ENCODE results near the gene DFFA.
"Not testable (repeated sequence)": the region's sequence is repeated elsewhere in the genome, so short reads cannot be mapped to it uniquely, and the experiment has no call there.

DFFA gene

GRCh38 chr1:10457875-10458274, 14.5 kb downstream of the DFFA start:
- no peak for DNase-seq (ENCODE audit: low spot score)

GRCh38 chr1:10457462-10457861, 14.9 kb downstream of the DFFA start:
- not testable (repeated sequence) for DNase-seq (ENCODE audit: low spot score)

DNA sequence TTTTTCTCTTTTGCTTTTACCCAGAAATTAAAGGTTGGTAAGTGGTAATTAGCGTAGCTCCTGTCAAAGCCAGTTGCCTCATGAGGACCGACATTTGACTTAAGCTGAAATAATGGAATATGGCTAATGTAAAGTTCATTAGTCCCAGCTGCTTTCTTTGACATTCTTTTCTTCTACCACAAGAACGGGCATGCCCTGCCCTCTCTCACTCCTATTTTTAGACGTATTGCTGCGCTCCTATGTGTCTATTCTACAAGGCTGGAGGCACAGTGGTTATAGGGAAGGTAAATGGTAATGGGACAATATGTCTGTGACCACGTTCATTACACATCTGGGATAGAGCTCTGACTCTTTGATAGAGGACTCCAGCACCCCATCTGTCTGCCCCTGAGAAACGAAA, 15.7 kb downstream of the DFFA start:
- no peak for DNase-seq (ENCODE audit: low spot score)

DNA sequence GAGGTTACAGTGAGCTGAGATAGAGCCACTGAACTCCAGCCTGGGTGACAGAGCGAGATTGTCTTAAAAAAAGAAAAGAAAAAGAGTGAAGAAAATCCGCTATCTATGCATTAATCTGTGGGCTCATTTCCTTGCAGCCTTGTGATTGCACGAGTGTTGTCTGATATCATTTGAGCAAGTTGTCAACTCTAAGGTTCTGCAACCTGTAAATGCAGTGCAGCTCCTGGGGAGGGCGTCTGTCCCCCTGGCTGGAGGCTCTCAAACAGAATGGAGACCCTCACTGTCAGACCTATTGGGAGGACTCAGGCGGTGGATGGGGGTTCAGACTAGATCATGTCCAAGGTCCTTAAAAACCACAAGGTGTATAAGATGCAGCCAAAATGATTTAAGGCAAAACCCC, 16.3 kb downstream of the DFFA start:
- DNase-seq (ENCODE audit: low spot score) = no peak

DNA sequence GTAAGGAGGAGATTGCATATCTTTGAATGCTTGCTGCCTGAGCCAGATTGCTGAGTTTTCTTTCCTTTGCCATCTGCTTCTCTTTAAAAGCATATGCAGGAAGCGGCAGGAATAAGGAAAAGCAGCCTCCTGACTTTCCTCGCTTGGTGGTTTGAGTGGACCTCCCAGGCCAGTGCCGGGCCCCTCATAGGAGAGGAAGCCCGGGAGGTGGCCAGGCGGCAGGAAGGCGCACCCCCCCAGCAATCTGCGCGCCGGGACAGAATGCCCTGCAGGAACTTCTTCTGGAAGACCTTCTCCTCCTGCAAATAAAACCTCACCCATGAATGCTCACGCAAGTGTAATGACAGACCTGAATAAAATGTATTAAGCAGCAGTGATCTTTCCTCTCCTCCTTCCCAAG, 21.0 kb downstream of the DFFA start:
- no peak for DNase-seq (ENCODE audit: low spot score)

- DNase-seq (ENCODE audit: low spot score) = no peak
These were observed 21.5 kb downstream of the DFFA start for GRCh38 chr1:10450836-10451235.

DNA sequence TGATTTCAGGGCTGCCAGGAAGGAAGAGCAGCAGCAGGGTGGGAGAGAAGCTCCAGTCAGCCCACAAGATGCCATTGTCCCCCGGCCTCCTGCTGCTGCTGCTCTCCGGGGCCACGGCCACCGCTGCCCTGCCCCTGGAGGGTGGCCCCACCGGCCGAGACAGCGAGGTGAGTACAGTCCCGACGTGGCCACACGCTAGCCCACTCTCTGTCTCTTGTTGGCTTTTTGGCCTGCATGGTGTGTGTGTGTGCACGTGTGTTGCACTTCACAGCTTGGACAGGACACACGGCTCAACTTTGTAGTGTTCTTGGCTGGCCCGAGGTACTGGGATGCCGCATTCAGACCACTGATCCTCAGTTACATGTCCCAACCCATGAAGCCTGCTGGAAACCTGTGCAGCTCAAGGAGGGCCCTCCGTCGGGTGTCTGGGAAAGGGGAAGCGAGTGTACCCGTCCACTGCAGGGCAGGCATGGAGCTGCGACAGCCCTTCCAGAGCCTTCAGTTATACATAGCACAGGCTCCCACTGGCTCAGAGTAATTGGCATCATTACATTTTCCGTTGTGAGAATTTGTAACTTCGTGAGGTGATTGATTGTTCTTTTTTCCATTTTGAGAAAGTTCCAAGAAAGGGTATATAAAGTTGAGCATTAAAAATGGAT, 22.0 kb downstream of the DFFA start:
- no peak for DNase-seq (ENCODE audit: low spot score)

GRCh38 chr1:10449751-10450150, 22.6 kb downstream of the DFFA start, which contains the start of gene CORT:
Gene CORT, plus strand, starts transcription at chr1:10450031. Its CDS starts 193 bp downstream, at chr1:10450224.
- no peak for DNase-seq (ENCODE audit: low spot score)

GRCh38 chr1:10446790-10447422, 25.4 kb downstream of the DFFA start:
- DNase-seq (ENCODE audit: low spot score) = no peak

GRCh38 chr1:10444795-10445397, 27.4 kb downstream of the DFFA start:
- no peak for DNase-seq (ENCODE audit: low spot score)

DNA sequence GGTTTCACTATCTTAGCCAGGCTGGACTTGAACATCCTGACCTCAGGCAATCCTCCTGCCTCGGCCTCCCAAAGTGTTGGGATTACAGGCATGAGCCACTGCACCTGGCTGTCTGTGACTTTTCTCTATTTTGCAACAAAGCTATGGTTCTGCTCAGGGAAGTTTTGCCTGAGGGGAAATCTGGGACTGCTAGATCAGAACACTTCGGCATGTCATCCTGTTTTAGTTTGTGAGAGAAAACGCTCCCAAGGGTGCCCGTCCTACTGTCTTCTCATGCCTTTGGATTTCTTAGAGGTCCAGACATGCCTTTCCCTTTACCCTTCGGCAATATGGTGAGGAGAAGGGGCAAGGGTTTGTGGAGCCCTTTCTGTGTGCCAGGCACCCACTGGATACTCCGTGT, 28.1 kb downstream of the DFFA start:
- DNase-seq (ENCODE audit: low spot score) = no peak

GRCh38 chr1:10440794-10441193, 31.5 kb downstream of the DFFA start:
- no peak for DNase-seq (ENCODE audit: low spot score)

GRCh38 chr1:10440305-10440704, 32.0 kb downstream of the DFFA start:
- DNase-seq (ENCODE audit: low spot score) = no peak

GRCh38 chr1:10438677-10439163, 33.6 kb downstream of the DFFA start:
- no peak for DNase-seq (ENCODE audit: low spot score)

GRCh38 chr1:10437052-10437451, 35.3 kb downstream of the DFFA start:
- DNase-seq (ENCODE audit: low spot score) = no peak

DNA sequence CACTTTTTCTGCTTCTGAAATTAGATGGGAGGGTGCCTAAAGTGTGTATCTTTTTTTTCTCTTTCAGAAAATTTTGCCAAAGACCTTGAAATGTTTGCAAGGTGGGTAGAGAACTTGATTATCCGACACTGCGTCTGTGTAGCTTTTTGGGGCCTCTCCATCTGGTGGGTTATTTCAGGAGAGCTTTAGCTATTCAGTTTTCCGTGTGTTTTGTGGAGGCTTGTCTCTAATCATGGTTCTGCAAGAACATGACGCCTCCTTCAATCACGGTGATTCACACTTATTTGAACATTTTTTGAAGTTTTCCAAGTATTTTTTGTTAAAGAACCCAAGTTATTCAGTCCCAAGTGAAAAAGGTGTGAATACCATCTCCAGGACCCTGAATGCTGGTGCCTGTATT, 37.7 kb downstream of the DFFA start:
- DNase-seq (ENCODE audit: low spot score) = no peak

GRCh38 chr1:10433790-10434189, 38.5 kb downstream of the DFFA start:
- DNase-seq (ENCODE audit: low spot score) = no peak

DNA sequence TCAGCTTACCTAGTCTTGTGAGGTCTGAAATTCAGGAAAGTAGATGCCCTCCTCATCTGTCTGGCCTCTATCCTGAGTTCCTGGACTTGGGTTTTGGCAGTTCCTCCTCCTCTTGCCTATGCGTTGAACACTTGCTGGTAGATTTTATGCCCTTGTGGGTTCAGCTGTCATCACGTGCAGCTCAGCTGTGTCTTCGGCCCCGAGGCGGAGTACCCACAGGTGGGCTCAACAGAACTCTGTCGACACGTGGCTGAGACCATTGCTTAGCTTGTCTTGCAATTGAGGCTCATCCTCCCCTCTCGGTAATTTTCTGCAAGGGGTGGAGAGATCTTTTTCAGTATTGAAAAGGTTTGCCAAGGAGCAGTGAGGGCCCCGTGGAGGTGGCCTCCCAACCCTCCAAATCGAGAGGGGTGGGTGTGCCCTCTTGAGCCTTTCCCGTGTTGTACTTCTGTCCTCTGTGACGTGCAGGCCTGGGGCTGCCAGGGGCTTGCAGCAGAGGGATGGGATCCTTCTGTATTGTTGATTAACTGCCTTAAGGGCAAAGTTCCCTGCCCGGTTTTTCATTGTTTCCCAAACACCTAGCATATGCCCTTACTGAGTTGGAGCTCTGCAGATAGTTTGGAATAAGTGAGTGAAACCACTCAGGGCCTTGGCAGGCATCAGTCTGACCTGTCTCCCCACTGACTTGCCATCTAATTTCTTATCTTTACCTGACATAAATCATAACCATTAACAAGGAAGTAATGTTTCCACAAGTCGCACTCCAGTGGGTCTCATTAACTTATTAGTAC, 39.2 kb downstream of the DFFA start:
- no peak for DNase-seq (ENCODE audit: low spot score)

- DNase-seq (ENCODE audit: low spot score) = peak; percentile 4
These were observed 41.1 kb downstream of the DFFA start for GRCh38 chr1:10431070-10431730.

DNA sequence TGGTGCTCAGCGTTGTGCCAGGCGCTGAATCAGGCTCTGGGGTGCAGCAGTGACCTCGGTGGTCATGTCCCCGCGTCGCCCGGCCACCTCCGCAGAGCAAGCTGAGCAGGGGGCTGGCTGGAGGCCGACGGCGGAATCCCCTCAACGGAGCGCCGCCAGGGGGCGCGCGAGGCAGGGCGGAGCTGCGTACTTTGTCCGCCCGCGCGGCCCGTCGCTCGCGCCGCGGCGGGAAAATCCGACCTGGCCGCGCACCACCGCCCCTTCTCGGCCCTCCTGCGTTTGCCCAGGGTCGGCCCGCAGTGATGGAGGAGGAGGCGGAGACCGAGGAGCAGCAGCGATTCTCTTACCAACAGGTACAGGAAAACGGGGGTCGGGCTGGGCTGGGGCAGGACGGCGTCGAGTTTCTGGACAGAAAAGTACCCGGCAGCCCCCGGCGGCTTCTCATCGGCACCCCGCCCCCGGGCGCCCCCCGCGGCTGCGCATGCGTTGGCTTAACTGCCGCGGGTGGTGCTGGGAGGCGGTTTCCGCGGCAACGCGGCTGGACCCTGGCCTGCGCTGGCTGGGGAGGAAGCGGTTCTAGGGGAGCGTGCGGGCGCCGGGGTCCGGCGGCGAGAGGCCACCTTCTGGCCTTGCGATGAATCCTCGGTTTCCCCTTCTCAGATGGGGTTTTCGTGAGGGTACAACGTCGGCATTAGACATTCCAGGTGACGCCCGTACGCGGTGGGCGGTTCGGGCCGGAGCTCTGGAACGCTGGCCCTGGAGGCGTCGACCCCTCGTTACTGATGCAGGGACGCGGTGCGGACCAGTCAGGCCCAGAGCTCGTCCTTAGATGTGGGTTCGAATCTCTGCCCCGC, 41.9 kb downstream of the DFFA start, which contains the start of gene CENPS:
Gene CENPS (plus strand): TSS at position 218 of the 854 bp plus-strand sequence. CDS start 85 bp downstream, at position 303.
- peak; percentile 92 for DNase-seq (ENCODE audit: low spot score)

DNA sequence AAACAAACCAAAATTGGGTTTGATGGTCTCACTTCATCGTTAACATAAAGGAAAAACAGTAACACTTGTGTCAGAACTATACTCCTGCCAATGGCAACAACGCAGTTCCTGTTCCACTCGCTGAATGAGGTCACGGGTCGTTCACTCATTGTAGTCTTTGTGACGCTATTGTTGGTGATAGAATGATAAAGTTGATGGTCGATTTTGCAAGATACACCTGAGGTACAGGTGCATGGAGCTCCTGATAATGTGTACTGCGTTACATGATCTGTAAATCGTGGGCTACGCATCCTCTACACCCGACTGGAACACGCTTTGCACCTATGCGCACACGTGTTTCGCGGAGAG, 42.5 kb downstream of the DFFA start:
- DNase-seq (ENCODE audit: low spot score) = peak; percentile 12

All from CD4-positive, alpha-beta T cell treated with Interleukin-15 for 4 hours (primary cell).